Type B pancreatic cell (in vitro differentiated cells): Measurements from ENCODE around the gene CD86. TPM values are rescaled to one million over a fixed set of nuclear protein-coding genes. Genes with fewer than 3 reads are reported as not detected.

Source experiments
- DNase-seq: peaks from one replicate; pipeline ENCODE4 v3.0.0; 2021; ENCODE audit warnings: mixed read lengths; ENCODE audit not compliant: unreplicated experiment; ENCODE audit errors: extremely low spot score
- H3K27ac Mint-ChIP-seq: 2 replicates; pipeline ENCODE4 v1.8.0; 2021; ENCODE audit warnings: mild to moderate bottlenecking, mixed read lengths
- H3K27me3 Mint-ChIP-seq: 2 replicates; pipeline ENCODE4 v1.8.0; 2021; ENCODE audit warnings: mixed read lengths
- H3K36me3 Mint-ChIP-seq: 2 replicates; pipeline ENCODE4 v1.8.0; 2021; ENCODE audit warnings: mixed read lengths
- H3K4me1 Mint-ChIP-seq: one replicate; pipeline ENCODE4 v1.8.0; 2021; ENCODE audit warnings: mixed read lengths; ENCODE audit not compliant: unreplicated experiment
- H3K4me3 Mint-ChIP-seq: 2 replicates; pipeline ENCODE4 v1.8.0; 2021; ENCODE audit warnings: mild to moderate bottlenecking, mixed read lengths
- H3K9me3 Mint-ChIP-seq: 2 replicates; pipeline ENCODE4 v1.8.0; 2021; ENCODE audit warnings: mixed read lengths
- total RNA-seq: library from RNA; stranded (reverse); gene quantifications from 2 replicates; pipeline ENCODE4 v1.2.1, GENCODE V29; 2021; ENCODE audit warnings: low replicate concordance
- TF ChIP-seq, protein P1 (sequence below): fragments of 200-600 bp; sonication (generic); conservative IDR thresholded peaks from 2 replicates; pipeline ENCODE4 v1.5.0; 2021; ENCODE audit warnings: antibody characterized with exemption, mild to moderate bottlenecking

Gene CD86
- total RNA-seq, 1 donor from 2014 or later = not detected

DNA sequence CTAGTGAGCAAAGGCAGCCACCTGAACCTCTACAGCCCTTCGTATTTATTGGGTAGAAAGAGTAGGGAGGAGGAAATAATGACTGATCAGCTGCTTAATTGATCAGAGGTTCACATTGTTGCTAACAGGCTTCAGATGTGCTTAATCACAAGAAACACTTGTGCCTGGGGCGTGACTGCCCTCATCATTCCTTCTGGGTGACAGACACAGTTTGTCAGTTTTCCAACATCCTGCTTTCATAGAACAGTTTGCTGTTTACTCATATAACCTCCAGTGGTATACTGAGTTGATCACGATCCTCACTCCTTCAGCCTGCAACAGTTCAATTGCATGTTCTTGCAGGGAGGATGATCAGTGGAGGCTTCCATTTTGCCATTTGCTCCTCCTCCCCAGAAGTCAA is 114.7 kb downstream of the CD86 start:
- Mint-ChIP-seq H3K4me1 (no peaks in the 10 kb centered on the region), H3K36me3 (no peaks in the 10 kb centered on the region), H3K9me3 (no peaks in the 10 kb centered on the region), H3K27ac (no peak overlapping the region), H3K4me3 (no peak overlapping the region), H3K27me3 (no peaks in the 10 kb centered on the region)
- TF ChIP-seq, protein P1, sequence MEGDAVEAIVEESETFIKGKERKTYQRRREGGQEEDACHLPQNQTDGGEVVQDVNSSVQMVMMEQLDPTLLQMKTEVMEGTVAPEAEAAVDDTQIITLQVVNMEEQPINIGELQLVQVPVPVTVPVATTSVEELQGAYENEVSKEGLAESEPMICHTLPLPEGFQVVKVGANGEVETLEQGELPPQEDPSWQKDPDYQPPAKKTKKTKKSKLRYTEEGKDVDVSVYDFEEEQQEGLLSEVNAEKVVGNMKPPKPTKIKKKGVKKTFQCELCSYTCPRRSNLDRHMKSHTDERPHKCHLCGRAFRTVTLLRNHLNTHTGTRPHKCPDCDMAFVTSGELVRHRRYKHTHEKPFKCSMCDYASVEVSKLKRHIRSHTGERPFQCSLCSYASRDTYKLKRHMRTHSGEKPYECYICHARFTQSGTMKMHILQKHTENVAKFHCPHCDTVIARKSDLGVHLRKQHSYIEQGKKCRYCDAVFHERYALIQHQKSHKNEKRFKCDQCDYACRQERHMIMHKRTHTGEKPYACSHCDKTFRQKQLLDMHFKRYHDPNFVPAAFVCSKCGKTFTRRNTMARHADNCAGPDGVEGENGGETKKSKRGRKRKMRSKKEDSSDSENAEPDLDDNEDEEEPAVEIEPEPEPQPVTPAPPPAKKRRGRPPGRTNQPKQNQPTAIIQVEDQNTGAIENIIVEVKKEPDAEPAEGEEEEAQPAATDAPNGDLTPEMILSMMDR = no peak
- DNase-seq = no peak

Other genes with a start within 250 kb of the CD86 start
- gene IQCB1, start 220.3 kb upstream of the CD86 start, total RNA-seq = 31.2 and 31.6 TPM in 2 replicates
- gene EAF2, start 220.2 kb upstream of the CD86 start, total RNA-seq = 3.7 and 9.1 TPM in 2 replicates
- 3.4 and 4.9 TPM in 2 replicates for gene SLC15A2, start 161.0 kb upstream of the CD86 start, total RNA-seq
- 2.6 and 6.4 TPM in 2 replicates for gene ILDR1, start 33.1 kb upstream of the CD86 start, total RNA-seq
- 0.87 and 4.4 TPM in 2 replicates for gene CASR, start 128.3 kb downstream of the CD86 start, total RNA-seq